GM13977 (cell line): ENCODE results near the gene CDX1.

Experiments
- DNase-seq: peaks from one replicate; pipeline ENCODE4 v3.0.0; 2012; ENCODE audit warnings: low spot score
- in situ Hi-C: fragments of 300-500 bp; cut with MboI; formaldehyde crosslinking; loops from one replicate; pipeline ENCODE4 v1.12.0; 2022; ENCODE audit warnings: low sequenced_read_pairs, low pct_unique_long_range_greater_than_20kb, mixed read lengths, inconsistent platforms; ENCODE audit not compliant: unreplicated experiment
- TF ChIP-seq, protein P1 (sequence below): IDR thresholded peaks from 2 replicates; pipeline ENCODE4 v1.5.1; 2012; ENCODE audit warnings: mild to moderate bottlenecking, control low read depth; ENCODE audit not compliant: insufficient read depth; ENCODE audit errors: extremely low read depth, missing control alignments

CDX1 gene

DNA sequence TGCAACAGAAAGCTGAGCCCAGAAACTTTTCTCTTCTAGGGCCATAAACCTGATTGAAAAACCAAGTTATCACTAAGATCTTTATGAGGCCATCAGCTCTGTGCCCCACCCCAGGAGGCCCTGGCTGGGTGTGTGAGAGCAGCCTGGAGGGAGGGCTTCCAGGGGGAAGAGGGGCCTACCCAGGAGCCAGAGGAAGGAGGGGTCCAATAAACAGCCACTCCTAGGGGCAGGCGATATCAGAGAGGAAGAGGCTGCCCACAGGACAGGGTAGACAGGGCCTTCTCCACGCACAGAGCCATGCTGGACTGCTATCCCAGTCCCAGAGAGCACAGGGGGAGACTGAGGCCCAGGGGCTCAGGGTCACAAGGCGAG lies 4.5 kb upstream of the CDX1 start:
- TF ChIP-seq, protein P1, sequence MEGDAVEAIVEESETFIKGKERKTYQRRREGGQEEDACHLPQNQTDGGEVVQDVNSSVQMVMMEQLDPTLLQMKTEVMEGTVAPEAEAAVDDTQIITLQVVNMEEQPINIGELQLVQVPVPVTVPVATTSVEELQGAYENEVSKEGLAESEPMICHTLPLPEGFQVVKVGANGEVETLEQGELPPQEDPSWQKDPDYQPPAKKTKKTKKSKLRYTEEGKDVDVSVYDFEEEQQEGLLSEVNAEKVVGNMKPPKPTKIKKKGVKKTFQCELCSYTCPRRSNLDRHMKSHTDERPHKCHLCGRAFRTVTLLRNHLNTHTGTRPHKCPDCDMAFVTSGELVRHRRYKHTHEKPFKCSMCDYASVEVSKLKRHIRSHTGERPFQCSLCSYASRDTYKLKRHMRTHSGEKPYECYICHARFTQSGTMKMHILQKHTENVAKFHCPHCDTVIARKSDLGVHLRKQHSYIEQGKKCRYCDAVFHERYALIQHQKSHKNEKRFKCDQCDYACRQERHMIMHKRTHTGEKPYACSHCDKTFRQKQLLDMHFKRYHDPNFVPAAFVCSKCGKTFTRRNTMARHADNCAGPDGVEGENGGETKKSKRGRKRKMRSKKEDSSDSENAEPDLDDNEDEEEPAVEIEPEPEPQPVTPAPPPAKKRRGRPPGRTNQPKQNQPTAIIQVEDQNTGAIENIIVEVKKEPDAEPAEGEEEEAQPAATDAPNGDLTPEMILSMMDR, result no peak
- in situ Hi-C loops, result no loop called here
- DNase-seq, result no peak

DNA sequence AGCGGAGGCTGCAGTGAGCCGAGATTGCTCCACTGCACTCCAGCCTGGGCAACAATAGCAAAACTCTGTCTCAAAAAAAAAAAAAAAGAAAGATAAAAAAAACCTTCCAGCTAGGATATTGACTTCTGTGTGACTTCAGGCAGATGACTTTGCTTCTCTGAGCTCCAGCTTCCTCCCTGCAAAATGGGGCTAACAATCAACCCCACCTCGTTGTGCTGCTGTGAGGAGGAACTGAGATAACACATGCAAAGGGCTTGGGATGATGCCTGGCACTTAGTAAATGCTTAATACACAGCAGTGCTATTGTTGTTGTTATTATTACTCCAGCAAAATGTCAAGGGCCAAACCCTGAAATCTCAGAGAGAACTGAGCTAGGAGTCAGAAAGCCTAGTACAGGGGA lies 3.5 kb upstream of the CDX1 start:
- TF ChIP-seq, protein P1, result no peak
- in situ Hi-C loops, result no loop called here
- DNase-seq, result no peak

DNA sequence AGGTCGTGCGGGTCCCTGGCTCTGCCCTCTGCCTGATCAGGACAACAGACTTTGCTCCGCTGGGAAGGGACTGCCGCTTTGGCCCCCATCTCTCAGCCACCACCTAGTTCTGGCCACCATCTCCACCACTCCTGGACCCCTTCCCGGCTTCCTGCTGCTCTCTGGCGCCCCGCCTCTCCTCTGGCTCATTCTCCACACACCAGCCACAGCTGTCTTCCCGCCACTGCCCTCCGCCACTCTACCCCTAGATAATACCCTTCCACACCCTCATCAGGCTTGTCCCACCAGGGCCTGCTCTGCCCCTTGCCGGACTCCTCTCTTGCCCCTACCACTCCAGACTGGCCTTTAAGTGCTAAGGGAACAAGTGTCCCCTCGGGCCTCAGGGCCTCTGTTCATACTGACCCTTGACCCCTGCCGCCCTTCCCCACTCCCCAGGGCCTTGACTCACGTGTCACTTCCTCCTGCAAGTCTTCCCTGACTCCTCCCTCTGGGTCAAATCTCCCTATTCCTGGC lies 3.0 kb upstream of the CDX1 start:
- DNase-seq, result no peak

DNA sequence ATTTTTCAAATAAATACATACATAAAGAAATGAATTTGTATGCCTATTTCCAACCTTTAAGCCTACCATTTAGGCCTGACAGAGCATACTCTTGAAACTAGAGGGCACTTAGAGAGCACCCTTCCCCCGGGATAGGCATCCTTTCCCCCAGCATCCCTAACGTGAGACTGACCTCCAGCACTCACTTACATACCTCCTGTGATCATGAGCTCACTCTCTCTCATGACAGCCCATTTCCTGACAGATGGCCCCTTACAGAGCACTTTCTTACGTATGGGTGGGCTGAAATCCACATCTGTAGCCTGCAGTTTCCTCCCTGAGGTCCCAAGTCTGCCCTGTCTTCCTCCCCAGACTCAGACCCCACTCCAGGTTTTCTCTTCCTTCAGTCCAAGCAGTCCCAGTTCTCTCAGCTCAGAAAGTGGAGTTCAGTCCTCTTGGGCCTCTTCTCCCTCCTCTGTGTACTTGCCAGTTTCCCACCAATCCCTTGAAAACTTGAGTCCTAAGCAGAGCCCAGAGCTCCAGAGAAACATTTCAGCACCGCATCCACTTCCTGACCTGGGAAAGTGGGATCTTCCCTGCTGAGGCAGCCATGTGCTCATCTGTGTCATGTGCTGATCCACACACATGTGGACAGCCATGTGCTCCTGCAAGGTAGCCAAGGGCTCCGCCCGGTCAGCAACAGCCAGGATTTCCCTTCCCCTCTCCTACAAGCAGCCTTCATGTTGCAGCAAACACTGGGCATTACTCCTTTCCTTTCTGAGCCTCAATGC lies 2.2 kb upstream of the CDX1 start:
- no peak for DNase-seq
- in situ Hi-C loops, result no loop called here
- TF ChIP-seq, protein P1, result no peak

More for the DNA sequence above, 3.0 kb upstream of the CDX1 start:
- in situ Hi-C loops, result no loop called here
- TF ChIP-seq, protein P1, result no peak

DNA sequence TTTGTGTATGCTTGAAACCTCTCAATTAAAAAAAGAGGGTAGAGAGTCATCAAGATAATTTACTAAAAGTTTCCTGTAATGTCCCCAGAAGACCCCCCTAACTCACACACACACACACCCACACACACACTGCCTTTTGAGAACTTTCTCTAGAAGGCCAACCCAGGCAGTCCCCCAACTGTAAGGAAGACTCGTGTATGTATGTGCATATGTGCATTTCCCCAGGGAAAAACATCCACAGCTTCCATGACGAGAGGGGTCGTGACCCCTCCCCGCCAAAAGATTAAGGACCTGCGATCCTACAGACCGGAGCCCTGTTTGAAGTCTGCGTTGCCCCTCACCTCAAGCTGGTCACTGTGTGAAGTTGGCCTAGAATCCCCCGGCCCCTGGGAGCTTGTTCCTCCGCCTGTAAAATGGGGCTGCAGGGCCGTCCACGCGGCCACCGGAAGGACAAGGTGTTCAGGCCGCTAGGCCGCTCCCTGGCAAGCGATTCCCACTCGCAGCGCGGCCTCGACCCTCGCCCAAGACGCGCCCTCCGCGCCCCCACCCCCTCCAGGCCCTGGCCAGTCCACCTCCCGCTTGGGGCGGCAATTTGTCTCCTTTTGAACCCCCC lies 435 bp upstream of the CDX1 start:
- TF ChIP-seq, protein P1, result no peak
- in situ Hi-C loops, result no loop called here
- no peak for DNase-seq

DNA sequence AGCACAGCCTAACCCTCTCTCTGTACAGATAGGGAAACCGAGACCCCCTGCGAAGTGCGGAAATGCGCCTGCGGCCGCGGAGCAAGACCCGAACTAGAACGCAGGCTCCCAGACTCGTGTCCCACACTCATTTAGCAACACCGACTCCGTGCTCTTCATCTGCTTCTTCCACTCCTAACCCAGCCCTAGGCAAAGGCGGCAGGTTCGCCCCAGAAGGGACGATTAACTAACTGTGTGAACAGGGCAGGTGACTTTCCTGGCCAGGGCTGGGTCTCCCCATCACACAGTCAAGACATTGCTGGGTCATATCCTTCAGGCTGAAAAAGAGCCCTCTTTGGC lies 903 bp downstream of the CDX1 start:
- DNase-seq, result no peak
- TF ChIP-seq, protein P1, result no peak
- in situ Hi-C loops, result no loop called here
